Activated T-cell treated with anti-CD3 and anti-CD28 coated beads, Interleukin-2, amount 50 U/mL, for 24 hours (primary cell): ENCODE data around the gene RAD23B.
"Not testable (repeated sequence)": the region's sequence is repeated elsewhere in the genome, so short reads cannot be mapped to it uniquely, and the experiment has no call there.

ENCODE experiments used
- DNase-seq: peaks from one replicate; pipeline ENCODE4 v3.0.0-alpha.2; 2020
- H3K27ac Mint-ChIP-seq: 2 replicates; pipeline ENCODE4 v1.8.0; 2020; ENCODE audit warnings: mild to moderate bottlenecking, mixed read lengths
- H3K27me3 Mint-ChIP-seq: 2 replicates; pipeline ENCODE4 v1.8.0; 2020; ENCODE audit warnings: mixed read lengths
- H3K36me3 Mint-ChIP-seq: 2 replicates; pipeline ENCODE4 v1.8.0; 2020; ENCODE audit warnings: low read depth, mixed read lengths
- H3K4me1 Mint-ChIP-seq: 2 replicates; pipeline ENCODE4 v1.8.0; 2020; ENCODE audit warnings: low read depth, mixed read lengths
- H3K4me3 Mint-ChIP-seq: 2 replicates; pipeline ENCODE4 v1.8.0; 2020; ENCODE audit warnings: mild to moderate bottlenecking, moderate library complexity, mixed read lengths
- H3K9me3 Mint-ChIP-seq: 2 replicates; pipeline ENCODE4 v1.8.0; 2020; ENCODE audit warnings: mixed read lengths

Gene RAD23B

GRCh38 chr9:107293543-107294085 lies 10.5 kb downstream of the RAD23B start:
- H3K27me3 Mint-ChIP-seq: no peaks in the 10 kb centered on the region
- peak overlapping the region; percentile 39 for H3K27ac Mint-ChIP-seq
- H3K9me3 Mint-ChIP-seq: no peaks in the 10 kb centered on the region
- no peak overlapping the region for H3K4me3 Mint-ChIP-seq
- H3K4me1 Mint-ChIP-seq: peaks cover 70% of the 10 kb centered on the region
- DNase-seq: no peak
- peaks cover 49% of the 10 kb centered on the region for H3K36me3 Mint-ChIP-seq

- DNase-seq: no peak
- H3K27ac Mint-ChIP-seq: peak overlapping the region; percentile 42
- H3K4me3 Mint-ChIP-seq: no peak overlapping the region
- peaks cover 54% of the 10 kb centered on the region for H3K36me3 Mint-ChIP-seq
- H3K9me3 Mint-ChIP-seq: no peaks in the 10 kb centered on the region
- H3K27me3 Mint-ChIP-seq: no peaks in the 10 kb centered on the region
- peaks cover 70% of the 10 kb centered on the region for H3K4me1 Mint-ChIP-seq
Observed at GRCh38 chr9:107294756-107295155, 11.7 kb downstream of the RAD23B start.

- Mint-ChIP-seq H3K27me3 (no peaks in the 10 kb centered on the region), H3K4me3 (no peak overlapping the region), H3K36me3 (peaks cover 54% of the 10 kb centered on the region), H3K27ac (peak overlapping the region; percentile 20), H3K4me1 (peaks cover 62% of the 10 kb centered on the region), H3K9me3 (no peaks in the 10 kb centered on the region)
- no peak for DNase-seq
Observed at GRCh38 chr9:107295995-107296394, 12.9 kb downstream of the RAD23B start.

GRCh38 chr9:107296592-107296991 lies 13.5 kb downstream of the RAD23B start:
- not testable (repeated sequence) for H3K4me3 Mint-ChIP-seq, H3K27me3 Mint-ChIP-seq, H3K9me3 Mint-ChIP-seq, DNase-seq, H3K27ac Mint-ChIP-seq
- peaks cover 57% of the 10 kb centered on the region for H3K36me3 Mint-ChIP-seq
- peaks cover 64% of the 10 kb centered on the region for H3K4me1 Mint-ChIP-seq

GRCh38 chr9:107299437-107299836 lies 16.4 kb downstream of the RAD23B start:
- DNase-seq: no peak
- Mint-ChIP-seq H3K27ac (peak overlapping the region; percentile 40), H3K27me3 (no peaks in the 10 kb centered on the region), H3K9me3 (no peaks in the 10 kb centered on the region), H3K4me3 (no peak overlapping the region), H3K4me1 (peaks cover 46% of the 10 kb centered on the region), H3K36me3 (peaks cover 57% of the 10 kb centered on the region)

GRCh38 chr9:107306308-107306707 lies 23.2 kb downstream of the RAD23B start:
- Mint-ChIP-seq H3K4me1 (peaks cover 48% of the 10 kb centered on the region), H3K27me3 (no peaks in the 10 kb centered on the region), H3K4me3 (no peak overlapping the region), H3K36me3 (peaks cover 85% of the 10 kb centered on the region), H3K9me3 (no peaks in the 10 kb centered on the region), H3K27ac (peak overlapping the region; percentile 39)
- DNase-seq: no peak

- Mint-ChIP-seq H3K27ac (peak overlapping the region; percentile 23), H3K4me3 (no peak overlapping the region), H3K4me1 (peaks cover 51% of the 10 kb centered on the region), H3K36me3 (peaks cover 85% of the 10 kb centered on the region), H3K9me3 (no peaks in the 10 kb centered on the region), H3K27me3 (no peaks in the 10 kb centered on the region)
- DNase-seq: no peak
Observed at GRCh38 chr9:107307331-107307730, 24.3 kb downstream of the RAD23B start.

- Mint-ChIP-seq H3K9me3 (no peaks in the 10 kb centered on the region), H3K27ac (peak overlapping the region; percentile 47), H3K4me1 (peaks cover 61% of the 10 kb centered on the region), H3K36me3 (peaks cover 91% of the 10 kb centered on the region), H3K4me3 (no peak overlapping the region), H3K27me3 (no peaks in the 10 kb centered on the region)
- DNase-seq: no peak
Observed at GRCh38 chr9:107308461-107308860, 25.4 kb downstream of the RAD23B start.

GRCh38 chr9:107309271-107309670 lies 26.2 kb downstream of the RAD23B start:
- no peak for DNase-seq
- H3K27me3 Mint-ChIP-seq: no peaks in the 10 kb centered on the region
- peak overlapping the region; percentile 2 for H3K4me3 Mint-ChIP-seq
- peaks cover 67% of the 10 kb centered on the region for H3K4me1 Mint-ChIP-seq
- H3K9me3 Mint-ChIP-seq: no peaks in the 10 kb centered on the region
- peak overlapping the region; percentile 47 for H3K27ac Mint-ChIP-seq
- H3K36me3 Mint-ChIP-seq: peaks cover 92% of the 10 kb centered on the region

- Mint-ChIP-seq H3K36me3 (peaks cover 92% of the 10 kb centered on the region), H3K4me3 (no peak overlapping the region), H3K9me3 (no peaks in the 10 kb centered on the region), H3K27ac (no peak overlapping the region), H3K27me3 (no peaks in the 10 kb centered on the region), H3K4me1 (peaks cover 71% of the 10 kb centered on the region)
- no peak for DNase-seq
Observed at GRCh38 chr9:107312376-107313050, 29.4 kb downstream of the RAD23B start.

GRCh38 chr9:107313555-107314096 lies 30.5 kb downstream of the RAD23B start:
- peaks cover 92% of the 10 kb centered on the region for H3K36me3 Mint-ChIP-seq
- H3K27me3 Mint-ChIP-seq: no peaks in the 10 kb centered on the region
- H3K27ac Mint-ChIP-seq: peak overlapping the region; percentile 74
- DNase-seq: no peak
- H3K4me3 Mint-ChIP-seq: no peak overlapping the region
- H3K4me1 Mint-ChIP-seq: peaks cover 68% of the 10 kb centered on the region
- no peaks in the 10 kb centered on the region for H3K9me3 Mint-ChIP-seq

- no peak for DNase-seq
- no peaks in the 10 kb centered on the region for H3K27me3 Mint-ChIP-seq
- H3K4me1 Mint-ChIP-seq: peaks cover 60% of the 10 kb centered on the region
- H3K36me3 Mint-ChIP-seq: peaks cover 90% of the 10 kb centered on the region
- H3K9me3 Mint-ChIP-seq: no peaks in the 10 kb centered on the region
- no peak overlapping the region for H3K4me3 Mint-ChIP-seq
- no peak overlapping the region for H3K27ac Mint-ChIP-seq
Observed at GRCh38 chr9:107314763-107315162, 31.7 kb downstream of the RAD23B start.

GRCh38 chr9:107316795-107317661 lies 33.9 kb downstream of the RAD23B start:
- H3K9me3 Mint-ChIP-seq: no peaks in the 10 kb centered on the region
- peak overlapping the region; percentile 76 for H3K27ac Mint-ChIP-seq
- peaks cover 57% of the 10 kb centered on the region for H3K4me1 Mint-ChIP-seq
- no peak overlapping the region for H3K4me3 Mint-ChIP-seq
- no peaks in the 10 kb centered on the region for H3K27me3 Mint-ChIP-seq
- peaks cover 94% of the 10 kb centered on the region for H3K36me3 Mint-ChIP-seq
- DNase-seq: no peak

GRCh38 chr9:107322643-107323042 lies 39.6 kb downstream of the RAD23B start:
- Mint-ChIP-seq H3K9me3 (no peaks in the 10 kb centered on the region), H3K36me3 (peaks cover 95% of the 10 kb centered on the region), H3K27ac (no peak overlapping the region), H3K4me1 (peaks cover 28% of the 10 kb centered on the region), H3K27me3 (no peaks in the 10 kb centered on the region), H3K4me3 (no peak overlapping the region)
- DNase-seq: no peak
